ENCODE data around the gene MTMR4.
A peak's percentile ranks its signal among the peaks of the same experiment; 100 is the strongest.
"Not testable (repeated sequence)": the region's sequence is repeated elsewhere in the genome, so short reads cannot be mapped to it uniquely, and the experiment has no call there.

Gene MTMR4

DNA sequence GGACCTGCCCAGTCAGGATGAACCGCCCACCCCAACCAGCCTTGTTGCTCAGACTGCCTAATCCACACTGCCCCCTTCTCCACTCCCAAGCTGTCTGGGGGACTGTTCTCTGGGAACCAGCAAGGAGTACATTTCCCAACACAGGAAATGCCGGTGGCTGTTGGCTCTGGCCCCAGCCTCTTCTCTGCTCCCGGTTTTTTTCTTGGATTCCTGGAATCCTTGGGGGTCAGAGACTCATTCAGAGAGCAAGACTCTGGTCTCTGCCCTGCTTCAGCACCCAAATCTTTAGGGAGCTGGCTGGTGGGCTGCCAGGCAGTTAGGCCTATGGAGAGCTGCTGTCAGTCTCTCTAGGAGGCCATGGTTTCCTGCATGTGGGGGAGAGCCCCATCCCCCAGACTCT is 10.8 kb upstream of the MTMR4 start:
- no peak for DNase-seq

DNA sequence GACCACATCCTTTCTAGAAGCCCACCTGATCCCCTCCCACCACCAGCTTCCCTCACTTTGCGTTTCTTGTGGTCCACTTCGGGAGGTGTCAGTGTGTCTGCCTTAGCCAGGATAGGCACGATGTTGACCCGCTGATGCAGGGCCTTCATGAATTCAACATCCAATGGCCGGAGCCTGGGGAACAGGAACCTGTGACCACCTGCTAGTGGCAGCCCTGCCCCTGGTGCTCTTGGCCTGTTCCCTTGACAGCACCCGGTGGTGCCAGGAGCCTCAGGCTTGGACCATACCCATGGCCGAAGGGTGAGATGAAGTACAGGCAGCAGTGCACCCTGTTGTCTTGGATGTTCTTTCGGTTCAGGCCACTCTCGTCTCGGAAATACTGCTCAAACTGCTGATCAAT is 7.2 kb upstream of the MTMR4 start:
- no peak for DNase-seq

DNA sequence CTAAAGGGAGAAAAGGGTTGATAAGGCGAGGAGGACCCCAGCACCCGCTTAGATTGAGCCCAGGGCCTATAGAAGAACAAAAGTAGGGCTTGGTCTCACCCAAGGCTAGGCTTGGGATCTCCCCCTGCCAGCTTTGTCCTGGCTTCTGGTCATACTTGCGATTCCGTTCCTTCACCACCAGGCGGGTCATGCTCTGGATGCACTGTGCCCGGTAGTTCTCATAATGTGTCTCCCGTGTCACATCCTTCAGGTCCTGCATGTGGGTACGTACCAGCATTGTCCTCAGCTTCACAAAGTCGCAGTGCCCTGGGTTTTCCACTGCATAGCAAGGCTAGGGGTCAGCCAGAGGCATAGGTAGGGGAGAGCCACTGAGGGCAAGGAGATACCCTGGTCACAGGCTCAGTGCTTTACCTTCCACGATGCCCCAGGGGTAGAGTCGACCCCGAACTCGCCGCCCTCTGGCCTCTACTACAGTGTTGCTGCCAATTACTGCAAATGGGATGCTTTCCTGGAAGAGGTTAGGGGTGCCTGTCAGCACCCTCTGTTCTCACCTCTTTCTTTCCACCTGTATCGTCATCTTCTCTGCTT is 6.5 kb upstream of the MTMR4 start:
- DNase-seq = no peak

DNA sequence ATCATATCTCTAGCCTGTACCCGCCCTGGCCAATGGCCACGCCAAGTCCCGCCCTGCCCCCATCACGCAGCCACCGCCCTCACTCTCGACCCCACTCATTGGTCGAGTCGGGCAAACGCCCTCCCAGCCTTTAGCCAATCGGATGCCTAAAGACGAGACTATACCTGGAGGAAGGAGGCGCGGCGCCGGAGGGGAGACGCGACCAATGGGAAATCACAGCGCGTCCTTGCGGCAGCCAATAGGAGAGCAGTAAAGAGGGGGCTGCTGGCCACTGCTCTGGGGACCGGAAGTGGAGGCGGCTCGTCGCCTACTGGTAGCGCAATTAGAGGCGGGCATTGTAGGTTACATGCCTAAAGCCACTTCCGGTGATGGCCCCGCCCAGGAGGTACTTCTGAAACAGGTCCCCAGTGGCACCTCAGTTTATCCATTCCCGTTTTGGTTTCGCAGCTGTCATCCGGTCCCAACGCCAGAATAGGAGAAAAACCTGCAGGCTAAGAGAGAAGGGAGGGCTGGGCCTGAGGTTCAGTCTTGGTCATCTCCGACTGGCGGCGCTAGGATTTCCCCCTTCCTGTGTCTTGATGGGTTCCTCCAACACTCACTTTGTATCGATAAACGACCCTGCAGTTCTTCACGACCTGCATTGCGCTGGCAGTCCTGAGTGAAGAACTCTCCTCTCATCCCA is 3.6 kb upstream of the MTMR4 start:
- DNase-seq = peak; percentile 98 to 100 (median 100)

DNA sequence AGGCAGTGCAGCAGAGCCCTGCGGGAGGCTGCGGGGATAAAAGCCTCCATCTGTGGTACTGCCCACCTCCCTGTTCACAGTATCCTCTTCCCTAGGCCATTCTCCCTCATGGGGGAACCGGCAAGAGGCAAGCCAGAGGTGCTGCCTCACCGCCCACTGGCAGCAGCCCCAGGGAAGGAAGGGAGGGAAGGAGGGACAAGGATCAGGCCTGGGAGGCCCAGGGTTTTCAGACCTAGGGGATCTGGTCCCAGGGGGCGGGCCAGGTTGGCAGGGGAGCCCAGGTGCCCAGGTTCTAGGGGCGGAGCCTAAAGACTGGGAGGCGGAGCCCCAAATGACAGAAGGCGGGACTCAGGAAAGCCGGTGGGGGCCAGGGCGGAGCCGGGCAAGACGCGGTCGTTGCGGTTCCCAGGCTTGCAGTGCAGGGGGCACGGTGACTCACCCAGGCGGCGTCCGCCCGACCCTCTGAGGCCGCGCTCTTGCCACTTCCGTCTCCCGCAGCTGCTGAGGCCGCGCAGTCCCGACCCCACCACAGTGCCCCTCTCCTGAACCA is 3.0 kb upstream of the MTMR4 start:
- no peak for DNase-seq

DNA sequence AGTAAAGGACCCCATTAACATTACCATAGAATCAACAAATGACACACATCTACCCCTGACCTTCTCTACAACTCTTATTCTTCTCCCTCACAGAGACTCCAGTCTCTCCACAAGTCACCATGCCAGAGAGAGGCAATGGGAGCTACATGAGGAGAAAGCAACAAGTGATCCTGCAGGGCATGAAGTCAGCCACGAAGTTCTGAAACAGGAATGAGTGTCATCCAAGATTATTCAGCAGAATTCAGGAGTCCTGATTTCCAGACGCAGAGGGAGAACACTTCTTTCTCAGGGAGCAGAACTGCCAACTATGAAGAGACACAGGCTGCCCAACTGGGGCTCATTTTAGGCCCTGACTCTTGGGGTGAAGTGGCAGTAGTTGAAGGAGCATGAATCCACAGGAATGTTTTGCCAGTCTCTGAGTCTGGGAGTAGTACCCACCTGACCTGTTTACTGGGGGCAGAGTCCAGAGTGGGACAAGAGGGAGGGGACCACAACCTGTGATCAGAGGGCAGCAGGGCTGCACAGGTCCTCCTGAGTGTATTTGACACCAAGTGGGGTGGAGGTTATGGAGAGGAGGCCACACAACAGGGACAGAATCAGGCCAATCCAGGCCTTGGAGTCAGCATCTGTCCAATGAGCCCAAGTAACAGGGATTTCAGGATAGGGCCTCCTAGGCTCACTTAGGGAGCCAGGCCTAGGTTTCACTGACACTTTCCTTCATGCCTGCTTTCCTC is 2.4 kb upstream of the MTMR4 start:
- no peak for DNase-seq

DNA sequence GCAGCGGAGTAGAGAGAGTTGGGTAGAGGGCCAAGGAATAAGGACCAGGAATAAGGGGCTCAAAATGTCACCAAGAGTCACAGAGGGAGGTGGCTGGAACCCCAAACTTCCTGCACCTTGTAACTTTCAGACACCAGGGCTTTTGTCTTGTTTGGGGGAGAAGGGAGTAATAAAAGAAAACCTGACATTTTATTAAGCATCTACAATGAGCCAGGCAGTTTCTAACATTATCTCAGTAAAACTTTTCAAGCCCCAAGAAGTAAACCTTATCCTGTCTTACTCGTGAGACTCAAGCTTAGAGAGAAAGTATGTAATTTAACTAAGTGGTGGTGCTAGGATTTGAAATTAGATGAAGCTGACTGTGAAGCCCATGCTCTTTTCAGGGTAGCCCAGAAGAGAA is 848 bp upstream of the MTMR4 start:
- no peak for DNase-seq

DNA sequence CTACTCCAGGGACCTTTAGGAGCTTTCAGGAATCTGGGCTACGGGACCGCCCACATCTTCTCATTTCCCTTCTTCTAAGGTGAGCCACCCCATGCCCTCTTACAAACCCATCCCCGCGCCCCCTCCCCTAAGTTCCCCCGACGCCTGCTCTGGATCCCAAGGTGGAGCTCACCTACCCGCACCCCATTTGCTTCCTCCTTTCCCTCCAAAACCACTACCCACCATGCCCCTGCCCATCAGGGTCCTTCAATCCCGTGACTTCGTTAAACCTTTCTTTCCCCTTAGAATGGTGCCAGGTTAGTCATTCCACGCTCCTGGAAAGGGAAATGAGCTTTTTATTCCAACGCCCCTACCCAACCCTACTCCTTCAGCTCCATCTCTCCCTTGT is 326 bp upstream of the MTMR4 start:
- DNase-seq = no peak

DNA sequence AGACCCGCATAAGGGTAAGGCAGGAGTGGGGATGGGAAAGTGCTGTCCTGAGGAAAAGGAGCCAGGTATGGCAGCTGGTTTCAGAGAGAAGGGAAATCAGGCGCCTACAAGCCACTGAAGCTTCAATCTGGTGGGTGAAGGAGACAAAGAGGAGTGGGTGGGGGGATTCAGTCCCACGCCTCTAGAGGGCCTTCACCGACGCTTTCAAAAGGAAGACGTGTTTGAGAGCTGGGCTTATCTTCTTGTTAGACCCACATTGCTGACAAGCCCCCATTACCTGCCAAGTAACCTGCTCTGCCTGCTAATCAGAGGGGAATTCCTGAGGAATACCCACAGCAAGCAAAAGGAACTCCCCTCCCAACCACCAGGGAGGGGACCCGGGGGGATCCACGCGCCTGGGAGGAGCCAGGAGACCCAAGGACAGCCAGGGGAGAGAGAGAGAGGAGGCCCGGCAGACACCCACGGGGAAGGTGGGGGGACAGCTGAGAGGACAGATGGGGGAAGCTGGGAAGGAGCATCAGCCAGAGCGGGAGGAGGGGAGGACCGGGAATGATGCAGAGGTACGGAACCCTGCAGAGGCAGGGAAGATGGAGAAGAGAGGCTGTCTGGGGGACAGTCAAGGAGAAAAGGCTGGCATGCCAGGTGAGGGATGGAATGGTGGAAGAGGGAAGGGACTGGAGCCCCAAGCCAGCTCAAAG is 1.0 kb downstream of the MTMR4 start:
- DNase-seq = peak in 1 of 14 donors; percentile 67

DNA sequence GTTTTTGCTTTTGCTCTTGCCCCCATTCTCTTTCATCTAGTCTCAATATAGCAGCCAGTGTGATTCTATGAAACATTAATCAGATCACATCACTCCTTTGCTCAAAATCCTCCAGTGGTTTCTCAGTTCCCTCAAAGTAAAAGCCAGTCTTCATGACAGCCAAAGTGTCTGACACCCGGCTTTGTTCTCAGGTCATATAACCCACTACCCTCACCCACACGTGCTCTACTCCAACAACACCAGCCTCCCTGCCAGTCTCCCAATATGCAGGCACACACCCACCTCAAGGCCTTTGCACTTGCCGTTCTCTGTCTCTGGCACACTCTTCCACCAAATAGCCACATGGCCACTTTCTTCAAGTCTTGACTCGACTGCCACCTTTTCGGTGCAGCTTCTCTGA is 4.4 kb downstream of the MTMR4 start:
- no peak for DNase-seq

DNA sequence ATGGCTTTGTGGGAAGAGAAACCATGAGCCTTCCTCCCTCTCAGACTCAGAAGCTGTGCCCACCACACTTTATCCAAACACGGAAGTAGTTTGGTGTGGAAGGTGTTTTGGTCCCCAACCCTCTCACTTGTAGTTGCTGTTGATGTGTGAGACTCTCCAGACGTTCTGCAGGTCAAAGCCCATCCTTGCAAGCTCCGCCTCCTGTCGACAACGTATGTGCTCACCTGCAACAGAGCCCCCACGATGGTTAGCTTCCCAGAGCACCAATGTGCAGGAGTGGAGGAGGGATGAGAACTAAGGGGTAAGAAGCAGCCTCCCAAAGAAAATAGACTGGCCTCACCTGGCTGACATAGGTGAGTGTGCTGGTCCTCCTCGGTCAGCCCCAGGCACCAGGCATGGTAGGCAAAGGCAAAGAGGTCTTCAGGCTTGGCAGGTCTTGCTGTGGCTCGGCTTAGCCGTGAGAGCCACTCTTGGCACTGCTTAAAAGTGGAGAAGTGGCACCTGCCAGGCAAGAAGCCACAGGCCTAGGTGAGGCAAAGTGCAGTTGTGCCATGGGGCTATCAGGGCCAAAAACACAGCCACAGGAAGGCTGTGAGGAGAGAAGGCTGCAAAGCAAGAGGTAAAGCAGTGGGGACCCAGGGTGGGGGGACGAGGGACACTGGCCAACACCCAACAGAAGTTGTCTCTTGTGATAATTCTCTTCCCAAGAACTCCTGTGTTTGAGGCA is 5.9 kb downstream of the MTMR4 start:
- DNase-seq = no peak

DNA sequence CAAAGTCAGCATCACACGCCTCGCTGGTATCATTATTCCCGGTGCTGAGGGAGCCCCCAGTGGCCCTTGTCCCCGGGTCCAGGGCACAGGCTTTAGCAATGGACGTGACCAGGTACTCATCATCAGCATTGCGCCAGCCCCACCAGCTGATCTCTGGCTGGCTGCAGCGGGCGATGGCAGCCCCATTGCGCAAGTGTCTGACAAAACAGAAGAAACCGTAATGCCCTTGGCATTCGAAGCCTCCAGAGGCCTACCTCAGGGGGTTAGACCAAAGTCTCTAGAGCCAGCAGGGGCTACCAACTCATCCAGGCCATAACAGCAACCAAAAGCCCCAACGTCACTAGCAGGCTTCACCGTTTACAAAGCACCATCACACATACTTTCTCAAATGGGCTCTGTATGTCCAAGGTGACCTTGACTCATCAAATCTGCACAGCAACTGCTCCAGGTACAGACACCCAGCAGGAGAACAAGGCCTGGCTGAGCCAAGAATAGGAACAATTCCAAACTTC is 7.3 kb downstream of the MTMR4 start:
- no peak for DNase-seq

DNA sequence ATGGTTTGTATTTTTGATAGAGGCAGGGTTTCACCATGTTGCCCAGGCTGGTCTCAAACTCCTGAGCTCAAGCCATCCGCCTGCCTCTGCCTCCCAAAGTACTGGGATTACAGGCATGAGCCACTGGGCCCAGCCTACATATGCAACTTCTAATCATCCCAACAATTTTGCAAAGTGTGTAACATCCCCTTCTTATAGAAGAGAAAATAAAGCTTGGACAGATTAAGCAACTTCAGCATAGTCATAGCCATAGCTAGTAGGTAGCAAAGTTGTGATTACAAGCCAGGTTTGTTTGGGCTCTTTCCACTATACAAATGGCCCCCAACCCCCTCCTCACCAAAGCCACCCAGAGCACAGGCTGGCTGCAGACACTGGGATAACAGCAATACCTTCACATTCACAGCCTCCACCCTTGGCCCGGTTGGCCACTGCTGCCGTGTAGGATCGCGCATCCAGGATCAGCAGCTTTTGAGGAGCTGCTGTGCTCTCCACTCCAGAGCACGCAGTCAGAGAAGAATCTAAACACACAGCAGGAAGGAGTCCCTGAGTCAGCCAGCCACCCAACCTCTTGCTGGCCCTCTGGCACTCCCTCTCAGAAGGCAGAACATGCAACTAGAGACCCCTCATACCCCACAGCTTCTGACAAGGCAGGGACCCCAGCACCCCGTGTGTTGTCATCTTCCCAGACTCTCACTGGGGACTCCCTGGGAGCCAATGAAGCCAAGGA is 7.9 kb downstream of the MTMR4 start:
- no peak for DNase-seq

DNA sequence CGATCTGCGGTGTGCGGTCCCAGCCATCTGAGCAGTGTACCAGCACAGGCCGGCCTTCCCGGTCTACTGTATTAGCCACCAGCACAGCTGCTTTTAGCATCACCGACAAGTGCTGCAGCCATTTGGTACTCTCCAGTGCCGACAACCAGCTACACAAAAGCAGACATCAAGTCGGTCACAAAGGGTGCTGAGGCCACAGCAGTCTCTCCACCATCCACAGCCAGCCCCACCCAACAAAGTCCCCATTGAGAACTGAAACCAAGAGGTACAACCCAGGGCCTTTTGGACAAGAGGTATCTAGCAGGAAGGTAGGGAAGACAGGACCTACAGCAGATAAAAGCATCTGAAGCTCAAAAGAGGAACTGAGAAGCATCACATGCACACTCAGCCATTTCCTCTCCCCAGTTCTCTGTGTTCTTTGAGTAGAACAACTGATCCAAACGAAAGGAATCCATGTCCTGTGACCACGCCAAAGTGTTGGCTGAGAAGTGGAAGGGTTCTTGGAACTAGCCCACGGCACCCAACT is 9.5 kb downstream of the MTMR4 start:
- DNase-seq = peak in 2 of 14 donors; percentile 9 to 17

DNA sequence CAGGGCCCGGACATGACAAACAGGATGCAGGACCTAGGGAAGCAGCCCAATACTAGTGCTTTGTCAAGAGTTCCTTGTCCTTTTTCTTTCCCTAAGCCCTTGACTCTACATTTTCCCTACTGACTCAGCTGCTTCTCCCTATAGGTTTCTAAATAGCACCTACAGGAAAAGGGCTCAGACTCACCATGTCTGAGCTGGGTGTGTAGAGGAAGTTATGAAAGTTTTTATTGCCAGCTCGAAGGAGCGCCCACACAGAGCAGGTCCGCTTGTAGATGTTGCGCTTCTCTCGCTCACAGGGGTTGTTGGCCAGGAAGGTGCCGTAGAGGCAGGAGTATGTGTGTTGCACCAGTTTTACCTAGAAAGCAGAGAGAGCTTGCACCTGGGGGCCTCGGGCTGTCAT is 10.6 kb downstream of the MTMR4 start:
- DNase-seq = no peak

DNA sequence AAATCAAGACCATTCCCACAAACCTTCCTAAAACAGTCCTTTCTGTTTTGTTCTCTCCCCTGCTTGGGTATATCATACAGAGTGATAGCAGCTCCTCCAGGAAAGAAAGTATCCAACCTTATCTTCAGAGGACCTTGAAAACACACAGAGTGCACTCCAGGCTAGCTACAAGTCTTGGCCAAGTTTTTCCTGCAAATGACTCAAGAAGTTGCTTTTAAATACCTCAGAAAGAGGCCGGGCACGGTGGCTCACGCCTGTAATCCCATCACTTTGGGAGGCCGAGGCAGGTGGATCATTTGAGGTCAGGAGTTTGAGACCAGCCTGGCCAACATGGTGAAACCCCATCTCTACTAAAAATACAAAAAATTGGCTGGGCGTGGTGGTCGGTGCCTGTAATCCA is 11.3 kb downstream of the MTMR4 start:
- not testable (repeated sequence) for DNase-seq

DNA sequence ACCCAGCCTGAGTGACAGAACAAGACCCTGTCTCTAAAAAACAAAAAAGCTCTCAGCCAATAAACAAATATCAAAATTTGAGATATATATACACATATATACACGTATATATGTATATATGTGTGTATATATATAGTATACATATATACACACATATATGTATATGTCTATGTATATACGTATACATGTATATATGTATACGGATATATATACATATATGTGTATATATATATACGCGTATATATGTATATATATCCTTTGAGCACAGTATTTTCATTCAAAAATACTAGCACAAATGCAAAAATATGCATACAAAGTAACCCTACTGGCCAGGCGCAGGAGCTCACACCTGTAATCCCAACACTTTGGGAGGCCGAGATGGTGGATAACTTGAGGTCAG is 13.0 kb downstream of the MTMR4 start:
- no peak for DNase-seq

DNA sequence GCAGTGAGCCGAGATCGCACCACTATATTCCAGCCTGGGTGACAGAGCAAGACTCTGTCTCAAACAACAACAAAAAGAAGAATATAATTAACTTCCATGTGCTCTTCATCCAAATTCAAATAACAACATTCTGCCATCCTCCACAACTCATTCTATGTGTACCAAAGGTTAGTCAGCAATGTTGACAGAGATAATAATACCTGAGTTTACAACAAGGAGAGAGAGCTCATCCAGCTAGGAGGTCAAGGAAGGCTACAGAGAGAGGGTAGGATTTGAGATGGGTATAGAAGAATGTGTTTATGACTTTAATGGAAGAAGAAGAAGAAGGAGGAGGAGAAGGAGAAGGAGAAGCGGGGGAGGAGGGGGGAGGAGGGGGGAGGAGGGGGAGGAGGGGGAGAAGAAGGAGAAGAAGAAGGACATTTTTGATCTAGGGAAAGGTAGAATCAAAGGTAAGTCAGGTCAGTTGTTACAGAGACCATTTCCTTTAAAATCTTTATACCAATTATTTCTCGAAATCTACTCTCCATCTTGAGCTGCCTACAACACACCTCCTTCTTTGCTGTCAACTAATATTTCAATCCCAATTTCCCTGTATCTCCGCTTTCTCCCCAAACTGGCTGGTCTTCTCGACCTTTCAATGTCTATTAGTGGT is 16.1 kb downstream of the MTMR4 start:
- no peak for DNase-seq

DNA sequence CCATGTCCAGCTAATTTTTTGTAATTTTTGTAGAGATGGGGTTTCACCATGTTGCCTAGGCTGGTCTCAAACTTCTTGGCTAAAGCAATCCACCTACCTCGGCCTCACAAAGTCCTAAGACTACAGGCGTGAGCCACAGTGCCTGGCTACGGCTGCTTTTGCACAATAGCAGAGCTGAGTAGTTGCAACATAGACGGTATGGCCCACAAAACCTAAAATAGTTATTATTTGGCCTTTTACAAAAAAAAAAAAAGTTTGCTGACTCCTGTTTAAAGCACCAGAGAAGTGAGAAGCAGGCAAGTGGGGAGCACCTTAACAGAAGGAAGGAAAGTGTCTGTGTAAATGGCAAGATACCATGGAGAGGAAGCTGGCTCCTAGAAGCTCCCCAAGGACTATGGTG is 20.9 kb downstream of the MTMR4 start:
- DNase-seq = no peak

DNA sequence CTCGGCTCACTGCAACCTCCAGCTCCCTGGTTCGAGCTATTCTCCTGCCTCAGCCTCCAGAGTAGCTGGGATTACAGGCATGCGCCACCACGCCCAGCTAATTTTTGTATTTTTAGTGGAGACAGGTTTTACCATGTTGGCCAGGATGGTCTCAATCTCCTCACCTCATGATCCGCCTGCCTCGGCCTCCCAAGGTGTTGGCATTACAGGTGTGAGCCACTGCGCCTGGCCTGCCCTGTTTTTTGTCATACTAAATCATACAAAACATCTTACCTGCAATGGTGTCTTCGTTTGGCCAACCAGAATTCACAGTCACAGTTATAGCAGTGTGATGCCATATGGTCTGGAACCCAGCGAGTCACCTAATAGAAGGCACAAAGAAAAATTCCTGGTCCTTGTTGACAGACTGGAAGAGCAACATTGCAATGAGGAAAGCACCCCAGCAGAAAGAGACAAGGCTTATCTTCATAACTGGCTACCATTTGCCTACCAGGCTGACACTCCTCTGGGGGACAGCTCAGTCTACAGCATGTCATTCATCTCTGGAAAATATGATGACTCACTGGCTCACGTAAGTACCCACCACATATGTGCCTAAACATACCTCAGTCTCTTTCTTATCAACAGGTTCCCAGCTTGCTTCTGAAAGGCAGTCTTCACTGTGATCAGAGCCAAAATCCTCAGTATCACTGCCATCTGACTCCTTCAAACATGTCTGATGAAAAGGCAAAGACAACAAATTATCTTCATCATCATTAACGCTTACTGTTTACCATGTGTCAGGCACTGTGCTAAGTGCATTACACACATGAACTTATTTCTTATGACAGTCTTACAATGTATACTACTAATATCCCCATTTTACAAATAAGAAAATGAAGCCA is 22.0 kb downstream of the MTMR4 start:
- no peak for DNase-seq
